HEK293T (cell line): ENCODE measurements around the gene ANTXR2.

Experiments used
- ARNT ChIP-seq: fragments of 450-650 bp; IDR thresholded peaks from 2 replicates; pipeline ENCODE4 v1.6.1; 2017; ENCODE audit warnings: mild to moderate bottlenecking
- BHLHE40 ChIP-seq: fragments of 450-650 bp; IDR thresholded peaks from 2 replicates; pipeline ENCODE4 v1.6.1; 2016; ENCODE audit warnings: mild to moderate bottlenecking, moderate library complexity, borderline replicate concordance
- ELF4 ChIP-seq: fragments of 450-650 bp; IDR thresholded peaks from 2 replicates; pipeline ENCODE4 v1.6.1; 2017; ENCODE audit warnings: antibody characterized with exemption
- FOXA1 ChIP-seq: fragments of 450-650 bp; IDR thresholded peaks from 2 replicates; pipeline ENCODE4 v1.6.1; 2016; ENCODE audit warnings: mild to moderate bottlenecking
- FOXK2 ChIP-seq: fragments of 450-650 bp; IDR thresholded peaks from 2 replicates; pipeline ENCODE4 v1.6.1; 2016; ENCODE audit warnings: mild to moderate bottlenecking
- FOXM1 ChIP-seq: fragments of 450-650 bp; IDR thresholded peaks from 2 replicates; pipeline ENCODE4 v1.6.1; 2017; ENCODE audit warnings: mild to moderate bottlenecking, borderline replicate concordance
- HDGF ChIP-seq: fragments of 450-650 bp; IDR thresholded peaks from 2 replicates; pipeline ENCODE4 v1.6.1; 2017; ENCODE audit warnings: antibody characterized with exemption, borderline replicate concordance
- LEF1 ChIP-seq: fragments of 450-650 bp; IDR thresholded peaks from 2 replicates; pipeline ENCODE4 v1.6.1; 2017; ENCODE audit warnings: mild to moderate bottlenecking, borderline replicate concordance
- NFRKB ChIP-seq: fragments of 450-650 bp; IDR thresholded peaks from 2 replicates; pipeline ENCODE4 v1.6.1; 2016; ENCODE audit warnings: mild to moderate bottlenecking, moderate library complexity
- SP1 ChIP-seq: fragments of 450-650 bp; IDR thresholded peaks from 2 replicates; pipeline ENCODE4 v1.6.1; 2017
- SUZ12 ChIP-seq: fragments of 450-650 bp; IDR thresholded peaks from 2 replicates; pipeline ENCODE4 v1.6.1; 2016; ENCODE audit warnings: mild to moderate bottlenecking
- TARDBP ChIP-seq: fragments of 450-650 bp; IDR thresholded peaks from 2 replicates; pipeline ENCODE4 v1.6.1; 2016
- ZNF384 ChIP-seq: fragments of 450-650 bp; IDR thresholded peaks from 2 replicates; pipeline ENCODE4 v1.6.1; 2016
- TF ChIP-seq, protein P1 (sequence below): fragments of 450-650 bp; IDR thresholded peaks from 2 replicates; pipeline ENCODE4 v1.6.1; 2016

DNA sequence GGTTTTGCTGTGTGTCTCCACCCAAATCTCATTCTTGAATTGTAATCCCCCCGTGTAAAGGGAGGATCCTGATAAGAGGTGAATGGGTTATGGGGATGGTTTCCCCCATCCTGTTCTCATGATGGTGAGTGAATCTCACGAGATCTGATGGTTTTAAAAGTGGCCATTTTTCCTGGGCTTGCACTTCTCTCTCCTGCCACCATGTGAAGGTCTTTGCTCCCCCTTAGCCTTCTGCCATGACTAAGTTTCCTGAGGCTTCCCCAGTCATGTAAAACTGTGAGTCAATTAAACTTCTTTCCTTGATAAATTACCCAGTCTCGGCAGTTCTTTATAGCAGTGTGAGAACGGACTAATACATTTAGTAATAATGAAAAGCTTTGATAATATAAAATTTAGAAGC, 46.9 kb downstream of the ANTXR2 start:
- TF ChIP-seq FOXK2, result no peak
- no peak for TF ChIP-seq TARDBP
- no peak for TF ChIP-seq HDGF
- TF ChIP-seq NFRKB, result no peak
- TF ChIP-seq, protein P1, sequence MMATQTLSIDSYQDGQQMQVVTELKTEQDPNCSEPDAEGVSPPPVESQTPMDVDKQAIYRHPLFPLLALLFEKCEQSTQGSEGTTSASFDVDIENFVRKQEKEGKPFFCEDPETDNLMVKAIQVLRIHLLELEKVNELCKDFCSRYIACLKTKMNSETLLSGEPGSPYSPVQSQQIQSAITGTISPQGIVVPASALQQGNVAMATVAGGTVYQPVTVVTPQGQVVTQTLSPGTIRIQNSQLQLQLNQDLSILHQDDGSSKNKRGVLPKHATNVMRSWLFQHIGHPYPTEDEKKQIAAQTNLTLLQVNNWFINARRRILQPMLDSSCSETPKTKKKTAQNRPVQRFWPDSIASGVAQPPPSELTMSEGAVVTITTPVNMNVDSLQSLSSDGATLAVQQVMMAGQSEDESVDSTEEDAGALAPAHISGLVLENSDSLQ, result no peak
- TF ChIP-seq ARNT, result no peak
- no peak for TF ChIP-seq FOXA1
- no peak for TF ChIP-seq SP1
- TF ChIP-seq FOXM1, result no peak
- no peak for TF ChIP-seq BHLHE40
- no peak for TF ChIP-seq ELF4
- no peak for TF ChIP-seq SUZ12
- no peak for TF ChIP-seq LEF1
- TF ChIP-seq ZNF384, result no peak
